Astrocyte (in vitro differentiated cells and primary cell): Measurements from ENCODE around the gene MYO16.

Source experiments
- EZH2 ChIP-seq: IDR thresholded peaks from 2 replicates; pipeline ENCODE4 v1.6.1; 2012; ENCODE audit warnings: mild to moderate bottlenecking, low read length, inconsistent platforms; ENCODE audit not compliant: insufficient read depth
- TF ChIP-seq, protein P1 (sequence below): IDR thresholded peaks from 2 replicates; pipeline ENCODE4 v1.5.1; 2011; ENCODE audit warnings: low read depth, mild to moderate bottlenecking, inconsistent platforms, low read length, moderate library complexity; ENCODE audit not compliant: insufficient read depth

DNA sequence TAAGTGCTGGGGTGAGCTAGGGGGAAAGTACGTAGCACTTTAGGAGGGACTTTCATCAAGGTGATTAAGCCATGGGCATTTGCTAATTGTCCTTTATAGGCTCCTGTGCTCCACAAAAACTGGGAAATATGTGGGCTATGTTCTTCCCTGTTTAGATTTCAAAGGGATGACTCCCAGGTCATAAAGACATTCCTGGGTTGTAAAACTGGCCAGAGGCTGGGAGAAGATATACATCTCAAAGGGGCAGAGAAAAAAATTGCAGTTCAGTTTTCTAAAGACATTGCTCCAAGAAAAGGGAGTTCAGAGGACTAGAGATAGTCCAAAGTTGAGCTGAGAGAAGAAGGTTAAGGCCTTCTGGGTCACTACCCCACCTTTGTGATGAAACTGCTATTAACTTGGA lies 204.8 kb downstream of the MYO16 start:
- TF ChIP-seq, protein P1, sequence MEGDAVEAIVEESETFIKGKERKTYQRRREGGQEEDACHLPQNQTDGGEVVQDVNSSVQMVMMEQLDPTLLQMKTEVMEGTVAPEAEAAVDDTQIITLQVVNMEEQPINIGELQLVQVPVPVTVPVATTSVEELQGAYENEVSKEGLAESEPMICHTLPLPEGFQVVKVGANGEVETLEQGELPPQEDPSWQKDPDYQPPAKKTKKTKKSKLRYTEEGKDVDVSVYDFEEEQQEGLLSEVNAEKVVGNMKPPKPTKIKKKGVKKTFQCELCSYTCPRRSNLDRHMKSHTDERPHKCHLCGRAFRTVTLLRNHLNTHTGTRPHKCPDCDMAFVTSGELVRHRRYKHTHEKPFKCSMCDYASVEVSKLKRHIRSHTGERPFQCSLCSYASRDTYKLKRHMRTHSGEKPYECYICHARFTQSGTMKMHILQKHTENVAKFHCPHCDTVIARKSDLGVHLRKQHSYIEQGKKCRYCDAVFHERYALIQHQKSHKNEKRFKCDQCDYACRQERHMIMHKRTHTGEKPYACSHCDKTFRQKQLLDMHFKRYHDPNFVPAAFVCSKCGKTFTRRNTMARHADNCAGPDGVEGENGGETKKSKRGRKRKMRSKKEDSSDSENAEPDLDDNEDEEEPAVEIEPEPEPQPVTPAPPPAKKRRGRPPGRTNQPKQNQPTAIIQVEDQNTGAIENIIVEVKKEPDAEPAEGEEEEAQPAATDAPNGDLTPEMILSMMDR: no peak
- no peak for TF ChIP-seq EZH2
